Measurements from ENCODE around the gene MARCHF3.

GRCh38 chr5:127004721-127005120 lies 25.6 kb downstream of the MARCHF3 start:
- TF ChIP-seq, protein P1, sequence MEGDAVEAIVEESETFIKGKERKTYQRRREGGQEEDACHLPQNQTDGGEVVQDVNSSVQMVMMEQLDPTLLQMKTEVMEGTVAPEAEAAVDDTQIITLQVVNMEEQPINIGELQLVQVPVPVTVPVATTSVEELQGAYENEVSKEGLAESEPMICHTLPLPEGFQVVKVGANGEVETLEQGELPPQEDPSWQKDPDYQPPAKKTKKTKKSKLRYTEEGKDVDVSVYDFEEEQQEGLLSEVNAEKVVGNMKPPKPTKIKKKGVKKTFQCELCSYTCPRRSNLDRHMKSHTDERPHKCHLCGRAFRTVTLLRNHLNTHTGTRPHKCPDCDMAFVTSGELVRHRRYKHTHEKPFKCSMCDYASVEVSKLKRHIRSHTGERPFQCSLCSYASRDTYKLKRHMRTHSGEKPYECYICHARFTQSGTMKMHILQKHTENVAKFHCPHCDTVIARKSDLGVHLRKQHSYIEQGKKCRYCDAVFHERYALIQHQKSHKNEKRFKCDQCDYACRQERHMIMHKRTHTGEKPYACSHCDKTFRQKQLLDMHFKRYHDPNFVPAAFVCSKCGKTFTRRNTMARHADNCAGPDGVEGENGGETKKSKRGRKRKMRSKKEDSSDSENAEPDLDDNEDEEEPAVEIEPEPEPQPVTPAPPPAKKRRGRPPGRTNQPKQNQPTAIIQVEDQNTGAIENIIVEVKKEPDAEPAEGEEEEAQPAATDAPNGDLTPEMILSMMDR (IDR thresholded peaks at IDR 0.05), result no peak
- TF ChIP-seq POLR2A (IDR thresholded peaks at IDR 0.05), result no peak
